OCI-LY3 (cell line): ENCODE data around the gene NELL2.

Experiments
- H2AFZ ChIP-seq: fragments of 200-600, 300-600 bp; shearing (Covaris generic); 2 replicates; pipeline ENCODE4 v1.6.0; 2014; ENCODE audit warnings: antibody characterized with exemption, low read depth, low read length
- H3K27ac ChIP-seq: fragments of 200-600, 300-600 bp; sonication (generic); 2 replicates; pipeline ENCODE4 v1.5.1; 2014; ENCODE audit warnings: mild to moderate bottlenecking, low read length, moderate library complexity, mixed read lengths
- H3K27me3 ChIP-seq: fragments of 200-600, 300-600 bp; sonication (generic); 2 replicates; pipeline ENCODE4 v1.6.1; 2014; ENCODE audit warnings: low read depth, low read length, mixed read lengths
- H3K36me3 ChIP-seq: fragments of 200-600, 300-600 bp; sonication (generic); replicated peaks from 2 replicates; pipeline ENCODE3; 2014; ENCODE audit warnings: low read depth, low read length, mixed read lengths
- H3K4me1 ChIP-seq: fragments of 300-600, 200-600 bp; sonication (generic); 2 replicates; pipeline ENCODE4 v1.6.1; 2014; ENCODE audit warnings: low read length, mixed read lengths
- H3K4me2 ChIP-seq: fragments of 200-600, 300-600 bp; sonication (generic); 2 replicates; pipeline ENCODE4 v1.6.1; 2014; ENCODE audit warnings: low read length, mixed read lengths
- H3K4me3 ChIP-seq: fragments of 300-600, 200-600 bp; sonication (generic); 2 replicates; pipeline ENCODE4 v1.5.1; 2014; ENCODE audit warnings: antibody characterized with exemption, mild to moderate bottlenecking, low read length, moderate library complexity
- H3K79me2 ChIP-seq: fragments of 300-600, 200-600 bp; shearing (Covaris generic); 2 replicates; pipeline ENCODE4 v1.6.1; 2014; ENCODE audit warnings: mild to moderate bottlenecking, low read length, mixed read lengths
- H3K9ac ChIP-seq: fragments of 300-600, 200-600 bp; shearing (Covaris generic); 2 replicates; pipeline ENCODE4 v1.6.0; 2014; ENCODE audit warnings: mild to moderate bottlenecking, low read length, moderate library complexity
- H3K9me3 ChIP-seq: fragments of 200-600, 300-600 bp; shearing (Covaris generic); 2 replicates; pipeline ENCODE4 v1.6.1; 2014; ENCODE audit warnings: low read length, mixed read lengths; ENCODE audit not compliant: insufficient read depth
- H4K20me1 ChIP-seq: fragments of 200-600, 300-600 bp; sonication (generic); 2 replicates; pipeline ENCODE4 v1.6.1; 2016; ENCODE audit warnings: low read length, mixed read lengths; ENCODE audit not compliant: insufficient read depth
- CTCF ChIP-seq: fragments of 200-600, 300-600 bp; sonication (generic); IDR thresholded peaks from 2 replicates; pipeline ENCODE4 v1.5.1; 2014; ENCODE audit warnings: antibody characterized with exemption, low read length, low read depth
- EZH2phosphoT487 ChIP-seq: fragments of 200-600 bp; shearing (Covaris generic); IDR thresholded peaks from 2 replicates; pipeline ENCODE4 v1.6.1; 2018; ENCODE audit warnings: antibody characterized with exemption, mixed run types, low read depth

NELL2 gene

GRCh38 chr12:44637875-44638274 is 238.2 kb downstream of the NELL2 start:
- no peaks in the 10 kb centered on the region for H3K4me1 ChIP-seq
- no peaks in the 10 kb centered on the region for H3K79me2 ChIP-seq
- H3K4me2 ChIP-seq: no peak overlapping the region
- TF ChIP-seq CTCF (no peak), EZH2phosphoT487 (no peak)
- H3K27ac ChIP-seq: no peak overlapping the region
- H3K4me3 ChIP-seq: no peak overlapping the region
- H3K36me3 ChIP-seq: no peaks in the 10 kb centered on the region
- H3K9me3 ChIP-seq: no peaks in the 10 kb centered on the region
- H4K20me1 ChIP-seq: no peaks in the 10 kb centered on the region
- no peak overlapping the region for H2AFZ ChIP-seq
- H3K9ac ChIP-seq: no peak overlapping the region
- H3K27me3 ChIP-seq: no peaks in the 10 kb centered on the region

- Histone ChIP-seq H3K36me3 (no peaks in the 10 kb centered on the region), H3K27me3 (no peaks in the 10 kb centered on the region), H3K4me2 (no peak overlapping the region), H2AFZ (no peak overlapping the region), H3K27ac (no peak overlapping the region), H3K79me2 (no peaks in the 10 kb centered on the region), H3K9ac (no peak overlapping the region), H3K9me3 (peaks cover 5% of the 10 kb centered on the region; the same call in 1 of the 2 replicates), H4K20me1 (no peaks in the 10 kb centered on the region), H3K4me3 (no peak overlapping the region), H3K4me1 (no peaks in the 10 kb centered on the region)
- TF ChIP-seq CTCF: no peak
- TF ChIP-seq EZH2phosphoT487: no peak
Measured at GRCh38 chr12:44628180-44628579, 247.9 kb downstream of the NELL2 start.

- no peak overlapping the region for H3K4me2 ChIP-seq
Measured at GRCh38 chr12:44627387-44628166, 248.5 kb downstream of the NELL2 start.

More at GRCh38 chr12:44627387-44628166, 248.5 kb downstream of the NELL2 start:
- Histone ChIP-seq H2AFZ (no peak overlapping the region), H3K27ac (no peak overlapping the region), H3K4me1 (no peaks in the 10 kb centered on the region), H3K4me3 (no peak overlapping the region), H3K9ac (no peak overlapping the region), H3K79me2 (no peaks in the 10 kb centered on the region), H3K9me3 (peaks cover 5% of the 10 kb centered on the region; the same call in 1 of the 2 replicates), H4K20me1 (no peaks in the 10 kb centered on the region), H3K27me3 (no peaks in the 10 kb centered on the region), H3K36me3 (no peaks in the 10 kb centered on the region)
- no peak for TF ChIP-seq EZH2phosphoT487
- no peak for TF ChIP-seq CTCF
